ENCODE results near the gene RBP2.

Gene RBP2

DNA sequence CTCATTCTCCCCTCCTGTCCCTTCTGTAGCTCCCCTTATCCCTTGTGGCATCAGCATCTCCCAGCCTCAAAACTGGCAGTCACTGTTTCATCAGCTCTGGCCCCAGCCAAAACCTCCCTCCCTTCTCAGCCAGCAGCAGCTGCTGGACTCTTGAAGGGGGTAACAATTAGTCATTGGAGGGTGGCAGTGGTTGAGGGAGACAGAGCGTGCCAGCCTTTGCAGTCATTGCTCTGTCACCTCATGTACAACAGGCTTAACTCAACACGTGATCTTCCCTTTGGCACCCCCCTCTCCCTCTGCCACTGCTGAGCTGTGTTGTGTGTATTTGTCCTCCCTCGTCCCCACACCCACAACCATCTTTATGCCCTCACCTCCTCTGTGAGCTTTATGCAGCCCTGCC, 28.2 kb downstream of the RBP2 start:
- H3K4me3 ChIP-seq (ENCODE audit: low read depth, low read length): no peak overlapping the region
- DNase-seq (ENCODE audit: low read depth): no peak

DNA sequence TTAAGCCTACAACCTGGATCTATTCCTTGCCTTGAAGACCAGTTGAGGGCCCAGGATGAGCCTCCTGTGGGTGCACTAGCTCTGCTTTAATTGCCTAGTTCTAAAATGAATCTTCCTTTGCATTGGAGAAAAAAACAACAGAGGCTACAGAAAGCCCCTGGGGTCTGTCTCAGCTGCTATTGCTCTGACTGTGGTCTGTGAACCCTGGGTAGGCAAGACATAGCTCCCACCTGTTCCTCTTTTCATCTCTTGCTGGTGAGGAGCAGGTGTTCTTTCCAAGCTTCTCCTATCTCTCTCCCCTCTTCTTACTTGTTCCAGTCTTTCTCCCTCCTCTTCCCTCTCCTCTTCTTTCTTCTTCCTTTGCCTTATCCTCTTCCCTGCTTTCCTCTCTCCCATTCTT, 28.8 kb downstream of the RBP2 start:
- TF ChIP-seq, protein P1, sequence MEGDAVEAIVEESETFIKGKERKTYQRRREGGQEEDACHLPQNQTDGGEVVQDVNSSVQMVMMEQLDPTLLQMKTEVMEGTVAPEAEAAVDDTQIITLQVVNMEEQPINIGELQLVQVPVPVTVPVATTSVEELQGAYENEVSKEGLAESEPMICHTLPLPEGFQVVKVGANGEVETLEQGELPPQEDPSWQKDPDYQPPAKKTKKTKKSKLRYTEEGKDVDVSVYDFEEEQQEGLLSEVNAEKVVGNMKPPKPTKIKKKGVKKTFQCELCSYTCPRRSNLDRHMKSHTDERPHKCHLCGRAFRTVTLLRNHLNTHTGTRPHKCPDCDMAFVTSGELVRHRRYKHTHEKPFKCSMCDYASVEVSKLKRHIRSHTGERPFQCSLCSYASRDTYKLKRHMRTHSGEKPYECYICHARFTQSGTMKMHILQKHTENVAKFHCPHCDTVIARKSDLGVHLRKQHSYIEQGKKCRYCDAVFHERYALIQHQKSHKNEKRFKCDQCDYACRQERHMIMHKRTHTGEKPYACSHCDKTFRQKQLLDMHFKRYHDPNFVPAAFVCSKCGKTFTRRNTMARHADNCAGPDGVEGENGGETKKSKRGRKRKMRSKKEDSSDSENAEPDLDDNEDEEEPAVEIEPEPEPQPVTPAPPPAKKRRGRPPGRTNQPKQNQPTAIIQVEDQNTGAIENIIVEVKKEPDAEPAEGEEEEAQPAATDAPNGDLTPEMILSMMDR (conservative IDR thresholded peaks at IDR 0.05; ENCODE audit: low read depth, low read length): no peak
- no peak overlapping the region for H3K4me3 ChIP-seq (ENCODE audit: low read depth, low read length)
- no peak for DNase-seq (ENCODE audit: low read depth)

More for the DNA sequence above, 28.2 kb downstream of the RBP2 start:
- TF ChIP-seq, protein P1 (conservative IDR thresholded peaks at IDR 0.05; ENCODE audit: low read depth, low read length): no peak

DNA sequence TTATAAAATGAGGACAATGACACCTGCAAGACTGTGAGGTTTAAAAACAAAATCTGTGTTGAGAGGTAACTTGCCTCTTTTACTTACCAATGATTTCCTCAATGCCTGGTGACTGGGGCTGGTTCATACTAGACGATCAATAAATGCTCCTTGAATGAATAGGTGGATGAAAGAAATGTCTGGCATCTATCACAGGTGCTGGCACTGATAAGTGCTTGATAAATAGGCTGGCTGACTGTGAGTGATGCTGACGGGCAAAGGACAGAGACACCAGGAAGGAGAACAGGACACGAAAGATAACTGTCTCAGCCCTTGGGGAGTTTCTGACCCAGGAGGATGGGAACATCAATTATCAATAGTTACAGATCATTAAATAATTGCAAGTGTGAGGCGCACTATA, 31.9 kb downstream of the RBP2 start:
- no peak overlapping the region for H3K4me3 ChIP-seq (ENCODE audit: low read depth, low read length)
- no peak for DNase-seq (ENCODE audit: low read depth)
- TF ChIP-seq, protein P1 (conservative IDR thresholded peaks at IDR 0.05; ENCODE audit: low read depth, low read length): no peak

GRCh38 chr3:139443186-139443585, 33.1 kb downstream of the RBP2 start:
- no peak overlapping the region for H3K4me3 ChIP-seq (ENCODE audit: low read depth, low read length)
- TF ChIP-seq, protein P1 (conservative IDR thresholded peaks at IDR 0.05; ENCODE audit: low read depth, low read length): no peak
- DNase-seq (ENCODE audit: low read depth): no peak

DNA sequence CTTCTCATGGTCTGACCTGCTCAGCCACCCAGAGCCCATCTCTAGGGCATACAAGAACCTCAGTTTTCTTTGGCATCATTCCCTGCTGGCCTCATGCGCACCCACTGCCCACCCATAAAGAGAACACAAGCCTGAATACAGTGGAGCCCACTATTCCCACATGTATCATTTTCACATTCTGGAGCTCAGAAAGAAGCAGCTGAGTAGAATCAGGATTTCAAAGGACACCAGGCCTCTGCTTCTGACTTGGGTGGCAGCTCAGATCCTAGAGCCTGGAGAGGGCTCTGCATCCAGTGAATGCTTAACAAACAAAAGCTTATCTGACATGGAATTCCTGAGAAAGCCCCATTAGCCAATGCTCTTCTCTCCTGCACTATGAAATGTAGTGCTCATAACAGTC, 34.7 kb downstream of the RBP2 start:
- no peak overlapping the region for H3K4me3 ChIP-seq (ENCODE audit: low read depth, low read length)
- DNase-seq (ENCODE audit: low read depth): no peak
- TF ChIP-seq, protein P1 (conservative IDR thresholded peaks at IDR 0.05; ENCODE audit: low read depth, low read length): no peak

GRCh38 chr3:139440639-139441556, 35.4 kb downstream of the RBP2 start:
- no peak overlapping the region for H3K4me3 ChIP-seq (ENCODE audit: low read depth, low read length)
- DNase-seq (ENCODE audit: low read depth): no peak
- TF ChIP-seq, protein P1 (conservative IDR thresholded peaks at IDR 0.05; ENCODE audit: low read depth, low read length): no peak

DNA sequence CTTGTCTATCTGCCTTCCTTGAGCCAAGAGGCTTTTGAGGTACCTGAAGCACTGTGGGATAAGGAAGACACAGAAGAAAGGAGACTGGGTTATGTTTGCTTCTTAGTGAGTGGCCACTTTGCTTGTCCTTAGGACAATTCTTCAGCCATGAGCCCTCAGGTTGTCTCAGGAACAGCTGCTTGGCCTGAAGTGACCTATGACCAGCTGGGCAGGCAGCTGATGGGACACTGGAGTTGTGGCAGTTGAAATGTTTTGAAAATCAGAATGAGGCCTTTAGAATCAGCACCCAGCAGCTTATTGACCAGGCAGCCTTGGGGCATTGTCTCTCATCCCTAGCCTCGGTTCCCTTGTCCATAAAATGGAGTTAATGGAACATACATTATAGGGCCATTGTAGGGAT, 37.0 kb downstream of the RBP2 start:
- no peak overlapping the region for H3K4me3 ChIP-seq (ENCODE audit: low read depth, low read length)
- TF ChIP-seq, protein P1 (conservative IDR thresholded peaks at IDR 0.05; ENCODE audit: low read depth, low read length): no peak
- no peak for DNase-seq (ENCODE audit: low read depth)

Measured in choroid plexus epithelial cell (primary cell).